OCI-M2 (cell line): Measurements from ENCODE around the gene AZU1.

Experiments
- DNase-seq: peaks from one replicate; lab custom pipeline; 2025; ENCODE audit not compliant: unreplicated experiment; lab: John Stamatoyannopoulos, UW

AZU1 gene, protein sequence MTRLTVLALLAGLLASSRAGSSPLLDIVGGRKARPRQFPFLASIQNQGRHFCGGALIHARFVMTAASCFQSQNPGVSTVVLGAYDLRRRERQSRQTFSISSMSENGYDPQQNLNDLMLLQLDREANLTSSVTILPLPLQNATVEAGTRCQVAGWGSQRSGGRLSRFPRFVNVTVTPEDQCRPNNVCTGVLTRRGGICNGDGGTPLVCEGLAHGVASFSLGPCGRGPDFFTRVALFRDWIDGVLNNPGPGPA

DNA sequence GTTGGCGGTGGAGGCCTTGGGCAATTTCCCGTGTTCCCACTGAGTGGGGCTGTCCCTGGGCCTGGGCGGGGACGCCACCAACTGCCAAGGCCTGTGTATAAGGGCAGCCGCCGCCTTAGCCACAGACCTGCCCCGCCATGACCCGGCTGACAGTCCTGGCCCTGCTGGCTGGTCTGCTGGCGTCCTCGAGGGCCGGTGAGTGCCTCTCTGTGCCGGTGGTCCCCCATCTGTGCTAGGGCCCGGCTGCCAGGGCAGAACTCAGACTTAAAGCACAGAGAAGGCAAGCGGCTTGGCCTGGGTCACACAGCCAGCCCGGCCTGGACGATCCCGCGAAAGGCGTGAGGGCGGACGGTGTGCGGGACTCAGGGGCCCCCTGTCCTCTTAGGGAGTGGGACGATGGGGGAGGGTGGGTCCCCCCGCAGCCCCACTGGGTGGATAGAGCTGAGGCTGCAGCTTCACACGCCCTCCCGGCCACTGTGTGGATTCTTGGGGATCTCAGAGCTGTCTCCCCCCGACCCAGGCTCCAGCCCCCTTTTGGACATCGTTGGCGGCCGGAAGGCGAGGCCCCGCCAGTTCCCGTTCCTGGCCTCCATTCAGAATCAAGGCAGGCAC lies at the start of gene AZU1:
AZU1 (plus strand) TSS at position 128 of the 612 bp plus-strand sequence; CDS start at position 138, 10 bp downstream.
- no peak for DNase-seq

DNA sequence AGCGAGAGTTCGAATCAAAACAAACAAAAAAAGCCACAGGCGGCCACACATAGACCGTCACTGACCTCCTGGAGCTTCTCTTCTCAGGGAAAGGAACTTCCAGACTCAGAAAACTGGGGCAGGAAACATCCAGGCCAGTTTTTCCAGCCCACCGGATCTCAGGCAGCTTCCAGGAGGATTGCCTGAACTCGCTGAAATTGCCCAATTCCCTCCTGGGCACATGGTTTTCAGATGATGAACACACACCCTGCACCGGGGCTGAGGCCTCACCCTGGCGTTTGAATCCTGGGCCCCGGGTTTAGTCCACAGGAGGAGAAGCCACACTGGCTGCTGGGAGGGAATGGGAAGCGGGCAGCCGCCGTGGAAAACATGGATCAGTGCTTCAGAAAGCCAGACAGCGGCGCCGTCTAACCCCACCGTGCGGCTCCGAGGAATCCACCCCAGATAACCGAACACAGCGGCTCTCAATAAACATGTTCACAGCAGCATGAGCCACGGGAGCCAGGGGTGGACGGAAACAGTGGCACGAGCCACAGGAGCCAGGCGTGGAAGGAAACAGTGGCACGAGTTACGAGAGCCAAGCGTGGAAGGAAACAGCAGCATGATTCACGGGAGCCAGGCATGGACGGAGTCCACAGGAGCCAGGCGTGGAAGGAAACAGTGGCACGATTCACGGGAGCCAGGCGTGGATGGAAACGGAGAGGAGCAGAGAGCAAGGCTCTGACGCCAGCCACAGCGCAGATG lies 48.6 kb upstream of the AZU1 start:
- DNase-seq: no peak

DNA sequence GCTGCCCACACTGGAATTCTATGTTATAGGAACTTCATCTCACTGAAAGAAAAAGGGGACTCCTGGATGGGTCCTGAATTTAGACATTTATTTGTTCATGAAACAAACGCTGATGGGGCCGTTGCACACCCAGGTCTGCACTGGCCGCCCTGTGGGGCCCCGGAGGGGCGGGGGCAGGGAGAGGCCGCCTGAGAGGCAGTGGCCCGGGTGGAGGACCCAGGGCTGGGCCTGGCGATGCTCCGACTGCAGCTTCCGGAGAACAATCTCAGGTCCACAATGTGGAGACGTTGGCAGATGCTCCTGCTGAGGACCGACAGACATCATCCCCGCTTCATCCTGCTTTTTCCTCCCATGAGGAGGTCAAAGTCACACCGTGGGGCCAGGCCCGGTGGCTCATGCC lies 46.7 kb upstream of the AZU1 start:
- DNase-seq: no peak

DNA sequence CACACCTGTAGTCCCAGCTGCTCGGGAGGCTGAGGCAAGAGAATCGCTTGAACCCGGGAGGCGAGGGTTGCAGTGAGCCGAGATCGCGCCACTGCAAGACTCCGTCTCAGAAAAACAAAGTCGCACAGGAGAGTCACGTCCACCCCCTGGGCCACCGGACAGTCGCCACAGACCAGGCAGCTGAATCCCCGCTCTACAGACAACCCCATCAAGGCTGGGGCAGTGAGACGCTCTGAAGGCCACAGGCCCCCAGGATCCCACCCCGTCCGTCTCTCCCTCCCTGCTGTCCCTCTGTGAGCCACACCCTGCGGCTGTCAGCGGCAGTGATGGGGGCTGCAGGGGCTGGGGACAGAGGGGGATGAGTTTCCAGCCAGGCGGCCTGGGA lies 45.8 kb upstream of the AZU1 start:
- no peak for DNase-seq

DNA sequence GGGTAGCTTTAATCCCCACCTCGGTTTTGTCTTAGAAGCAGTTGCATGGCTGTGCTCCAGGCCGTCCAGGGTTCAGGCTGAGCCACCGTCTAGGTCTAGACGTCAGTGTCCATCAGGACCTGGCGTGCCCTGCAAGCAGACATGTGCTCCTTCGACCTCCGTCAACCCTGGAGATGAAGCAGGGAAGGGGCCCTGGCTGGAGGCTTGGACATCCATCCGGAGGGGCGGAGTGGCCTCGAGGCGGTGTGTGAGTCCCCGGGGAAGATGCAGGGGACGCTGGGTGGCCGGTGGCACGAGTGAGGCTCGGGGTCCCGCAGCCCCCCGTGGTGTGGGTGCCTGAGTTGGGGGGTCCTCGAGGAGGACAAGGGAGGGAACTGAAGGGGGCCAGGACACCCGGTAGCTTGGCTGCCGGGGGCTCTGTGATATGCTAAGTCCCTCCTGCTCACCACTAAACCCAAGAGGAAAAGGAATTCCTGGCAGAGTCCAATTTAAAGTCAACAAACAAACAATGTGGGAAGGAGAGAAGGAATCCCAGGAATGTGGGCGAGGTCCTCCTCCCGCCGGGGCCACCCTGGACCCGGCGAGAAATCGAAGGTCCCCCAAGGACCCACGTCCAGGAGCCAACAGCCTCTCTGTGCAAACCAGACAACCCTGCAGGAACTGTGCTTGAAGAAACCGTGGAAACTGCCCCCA lies 45.3 kb upstream of the AZU1 start:
- DNase-seq: no peak

DNA sequence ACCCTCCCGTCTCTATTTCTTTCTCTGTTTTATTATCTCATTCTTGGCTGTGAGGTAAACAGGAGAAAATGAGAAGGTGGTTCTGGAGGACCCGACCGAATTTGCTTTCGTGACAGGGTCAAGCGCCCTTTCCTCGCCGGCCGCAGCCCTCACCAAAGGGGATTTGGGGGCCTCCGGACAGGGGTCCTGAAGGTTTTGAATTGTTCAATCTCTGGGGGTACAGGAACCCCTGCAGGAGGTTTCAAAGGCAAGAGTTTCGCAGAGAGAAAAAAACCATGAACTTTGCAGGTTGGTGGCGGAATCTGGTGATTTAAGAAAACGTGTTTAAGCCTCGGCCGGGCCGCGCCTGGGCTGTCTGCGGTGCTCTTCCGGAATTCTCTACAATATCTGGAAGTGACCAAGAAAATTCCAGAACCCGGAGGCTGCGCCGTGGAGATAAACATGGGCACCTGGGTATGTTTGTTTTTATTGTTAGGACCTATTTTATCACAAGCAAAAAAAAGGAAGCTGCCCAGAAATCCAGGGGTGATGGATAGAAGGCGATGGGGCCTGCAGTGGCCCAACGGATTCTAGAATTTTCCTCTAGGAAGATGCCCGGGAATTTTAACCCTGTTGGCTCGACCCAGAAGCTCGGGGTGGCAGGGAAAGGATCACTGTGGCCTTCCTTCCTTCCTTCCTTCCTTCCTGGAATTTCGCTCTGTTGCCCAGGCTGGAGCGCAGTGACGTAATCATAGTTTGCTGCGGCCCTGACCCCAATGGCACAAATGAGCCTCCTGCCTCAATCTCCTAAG lies 44.6 kb upstream of the AZU1 start:
- DNase-seq: no peak

DNA sequence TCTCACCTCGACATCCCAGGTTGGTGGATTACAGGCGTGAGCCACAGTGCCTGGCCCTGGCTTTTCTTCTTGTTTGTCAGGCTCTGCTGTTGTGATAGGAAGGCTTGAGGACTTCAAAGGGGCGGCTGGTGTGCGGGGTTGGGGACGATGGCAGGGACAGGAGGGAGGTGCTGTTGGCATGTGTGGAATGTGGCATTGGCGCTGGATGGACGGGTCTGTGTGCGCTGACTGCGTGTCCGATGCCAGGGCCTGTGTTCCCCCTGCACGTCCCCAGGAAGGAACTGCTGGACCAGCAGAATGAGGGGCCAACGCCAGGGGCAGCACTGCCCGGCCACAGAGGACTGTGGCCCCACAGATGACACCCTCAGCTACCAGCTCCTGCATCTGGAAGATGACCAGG lies 43.1 kb upstream of the AZU1 start:
- no peak for DNase-seq

DNA sequence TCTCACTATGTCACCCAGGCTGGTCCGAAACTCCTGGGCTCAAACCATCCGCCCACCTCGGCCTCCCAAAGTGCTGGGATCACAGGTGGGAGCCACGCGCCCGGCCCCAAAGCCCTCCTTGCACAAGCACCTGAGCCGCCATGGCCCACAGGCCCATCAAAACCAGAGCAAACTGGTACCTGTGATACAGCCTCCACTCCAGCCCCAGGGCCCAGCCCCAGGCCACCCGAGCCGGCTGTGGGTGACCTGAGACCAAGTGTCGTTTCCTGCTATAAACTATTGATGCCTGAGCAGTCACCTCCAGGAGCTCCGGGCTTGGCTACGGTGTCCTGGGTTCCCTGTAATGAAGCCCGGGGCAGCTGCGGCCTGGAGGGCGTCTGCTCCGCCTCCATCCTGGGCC lies 40.1 kb upstream of the AZU1 start:
- no peak for DNase-seq

DNA sequence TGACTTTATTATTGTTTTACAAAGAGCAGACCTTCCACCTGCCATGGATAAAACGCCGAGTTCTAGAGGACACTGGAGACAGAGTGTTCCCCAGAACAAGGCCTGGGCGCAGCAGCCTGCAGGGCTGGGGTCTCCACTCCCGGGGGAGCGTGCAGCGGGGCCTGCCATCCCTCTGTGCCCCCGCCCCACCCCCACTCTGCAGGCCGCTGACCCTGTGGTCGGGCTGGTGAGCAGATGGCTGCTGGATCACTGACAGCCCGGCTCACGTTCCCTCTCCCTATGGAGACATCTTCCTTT lies 39.0 kb upstream of the AZU1 start:
- DNase-seq: no peak

DNA sequence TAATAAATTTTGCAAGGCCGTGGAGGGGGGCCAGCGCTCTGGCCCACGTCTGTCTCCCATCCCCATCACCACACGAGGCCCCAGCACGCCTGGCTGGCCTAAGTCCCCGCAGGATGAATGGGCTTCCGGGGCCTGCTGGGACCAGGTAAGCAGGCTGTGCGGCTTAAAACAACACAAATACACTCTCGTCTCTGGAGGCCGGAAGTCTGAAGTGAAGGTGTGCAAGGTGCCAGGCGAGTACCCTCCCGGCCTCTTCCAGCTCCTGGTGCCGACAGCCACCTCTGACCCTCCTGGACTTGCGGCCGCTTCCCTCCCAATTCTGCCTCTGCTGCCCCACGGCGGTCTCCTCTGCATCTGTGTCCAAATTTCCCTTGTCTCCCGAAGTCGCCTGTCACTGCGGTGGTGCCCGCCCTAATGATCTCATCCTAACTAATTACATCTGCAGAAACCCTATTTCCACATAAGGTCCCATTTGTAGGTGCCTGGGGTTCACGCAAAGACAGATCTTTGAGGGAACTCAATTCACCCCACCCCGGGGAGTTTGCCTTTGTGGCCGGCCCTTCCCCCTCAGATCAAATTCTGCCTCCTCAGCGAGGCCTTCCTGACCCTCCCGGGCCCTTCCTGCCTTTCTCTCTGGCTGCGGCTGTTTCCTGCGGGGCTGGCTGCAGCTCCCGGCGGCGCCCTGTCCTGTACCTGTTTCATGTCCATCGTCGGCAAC lies 38.5 kb upstream of the AZU1 start:
- DNase-seq: no peak

DNA sequence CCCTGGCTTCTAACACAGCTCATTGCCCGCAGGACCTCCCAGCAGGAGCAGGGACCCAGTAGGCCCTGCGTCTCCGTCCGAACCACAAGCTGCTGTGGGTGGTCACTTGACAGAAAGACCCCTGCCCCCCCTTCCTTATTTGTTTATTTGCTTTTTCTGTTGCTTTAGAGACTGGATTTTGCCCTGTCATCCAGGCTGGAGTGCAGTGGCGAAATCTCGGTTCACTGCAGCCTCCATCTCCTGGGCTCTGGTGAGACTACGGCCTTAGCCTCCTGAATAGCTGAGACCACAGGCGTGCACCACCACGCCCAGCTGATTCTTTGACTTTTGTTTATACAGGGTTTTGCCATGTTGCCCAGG lies 38.0 kb upstream of the AZU1 start:
- DNase-seq: no peak

DNA sequence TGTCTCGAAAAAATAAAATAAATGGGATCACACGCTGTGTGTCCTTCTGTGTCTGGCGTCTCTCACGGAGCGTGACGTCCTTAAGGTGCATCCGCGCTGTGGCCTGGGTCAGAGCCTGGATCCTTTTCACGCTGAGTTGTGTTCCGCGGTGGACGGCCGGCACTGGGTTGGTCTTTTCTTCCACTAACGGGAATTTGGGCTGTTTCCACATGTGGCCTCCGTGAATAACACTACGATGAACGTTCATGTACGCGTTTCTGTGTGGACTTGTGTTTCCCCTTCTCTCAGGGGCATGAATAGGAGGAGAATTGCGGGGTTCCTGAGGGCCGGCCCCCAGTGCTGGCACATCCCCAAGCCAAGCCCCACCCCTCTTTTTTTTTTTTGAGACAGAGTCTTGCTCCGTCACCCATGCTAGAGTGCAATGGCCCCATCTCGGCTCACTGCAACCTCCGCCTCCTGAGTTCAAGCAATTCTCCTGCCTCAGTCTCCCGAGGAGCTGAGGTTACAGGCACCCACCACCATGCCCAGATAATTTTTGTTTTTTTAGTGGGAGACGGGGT lies 36.5 kb upstream of the AZU1 start:
- DNase-seq: no peak

DNA sequence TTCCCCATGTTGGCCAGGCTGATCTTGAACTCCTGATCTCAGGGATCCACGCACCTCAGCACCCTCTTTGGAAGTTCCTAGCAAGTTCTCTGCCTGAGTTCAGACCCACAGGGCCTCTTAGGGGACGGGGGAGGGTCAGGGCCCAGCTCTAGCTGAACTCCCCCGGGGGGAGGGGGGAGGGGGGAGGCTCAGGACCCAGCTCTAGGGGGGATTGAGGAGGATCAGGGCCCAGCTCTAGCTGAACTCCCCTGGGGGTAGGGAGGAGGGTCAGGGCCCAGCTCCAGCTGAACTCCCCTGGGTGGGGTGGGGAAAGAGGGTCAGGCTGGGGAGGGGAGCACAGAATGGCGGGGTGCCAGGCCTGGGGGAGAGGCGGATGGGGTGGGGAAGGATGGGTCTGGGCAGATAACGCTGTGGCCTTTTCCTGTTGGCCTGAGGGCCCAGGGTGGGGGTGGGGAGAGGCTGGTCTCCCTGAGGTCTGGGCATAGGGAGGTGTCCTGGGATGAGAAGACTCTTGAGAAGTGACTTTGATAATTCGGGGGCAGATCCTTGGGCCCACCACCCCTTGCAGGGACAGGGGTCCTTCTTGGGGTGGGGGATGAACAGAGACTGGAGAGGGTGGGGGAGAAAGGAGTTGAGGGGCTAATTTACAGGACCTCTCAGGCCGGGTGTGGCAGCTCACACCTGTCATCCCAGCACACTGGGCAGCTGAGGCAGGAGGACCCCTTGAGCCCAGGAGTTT lies 35.9 kb upstream of the AZU1 start:
- peak; percentile 36 for DNase-seq

DNA sequence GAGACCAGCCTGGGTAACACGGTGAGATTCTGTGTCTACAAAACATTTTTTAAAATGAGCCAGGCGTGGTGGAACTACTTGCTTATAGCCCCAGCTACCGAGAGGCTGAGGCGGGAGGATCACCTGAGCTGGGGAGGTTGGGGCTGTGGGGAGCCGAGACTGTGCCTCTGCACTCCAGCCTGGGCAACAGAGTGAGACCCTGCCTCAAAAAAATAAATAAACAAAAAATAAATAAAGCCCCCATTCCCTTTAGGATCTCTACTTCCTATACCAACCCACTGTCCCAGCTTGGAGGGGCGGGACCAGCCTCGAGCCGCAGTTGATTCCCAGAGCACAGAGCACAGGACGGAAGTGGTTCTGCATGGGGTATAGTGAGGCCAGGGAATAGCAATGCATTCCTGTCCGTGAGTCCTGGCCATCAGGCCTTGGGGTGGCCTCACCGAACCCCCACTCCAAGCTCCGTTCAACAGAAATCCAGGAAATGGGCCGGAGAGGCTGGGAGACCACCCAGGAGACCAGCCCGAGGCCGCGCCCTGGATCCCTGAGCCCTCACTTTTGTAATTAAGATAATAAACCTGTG lies 35.2 kb upstream of the AZU1 start:
- DNase-seq: no peak

DNA sequence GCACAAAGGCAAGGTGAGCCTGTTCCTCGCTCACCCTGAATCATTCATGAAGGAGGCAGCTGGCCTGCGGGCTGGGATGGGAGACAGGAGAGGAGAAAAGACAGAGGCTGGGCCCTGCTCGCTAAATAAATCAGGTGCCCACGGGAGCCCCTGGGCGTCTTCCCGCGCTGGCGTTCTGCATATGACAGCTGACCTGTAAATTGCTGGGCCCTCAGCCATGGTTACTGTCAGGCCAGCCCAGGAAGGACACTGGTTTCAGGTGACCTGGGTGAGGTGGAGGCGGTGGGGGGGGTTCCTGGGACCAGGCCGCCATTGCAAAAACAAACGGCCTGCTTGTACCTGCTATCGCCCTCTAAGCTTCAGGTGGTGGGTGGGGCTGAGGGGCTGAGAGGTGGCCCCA lies 33.8 kb upstream of the AZU1 start:
- DNase-seq: no peak

DNA sequence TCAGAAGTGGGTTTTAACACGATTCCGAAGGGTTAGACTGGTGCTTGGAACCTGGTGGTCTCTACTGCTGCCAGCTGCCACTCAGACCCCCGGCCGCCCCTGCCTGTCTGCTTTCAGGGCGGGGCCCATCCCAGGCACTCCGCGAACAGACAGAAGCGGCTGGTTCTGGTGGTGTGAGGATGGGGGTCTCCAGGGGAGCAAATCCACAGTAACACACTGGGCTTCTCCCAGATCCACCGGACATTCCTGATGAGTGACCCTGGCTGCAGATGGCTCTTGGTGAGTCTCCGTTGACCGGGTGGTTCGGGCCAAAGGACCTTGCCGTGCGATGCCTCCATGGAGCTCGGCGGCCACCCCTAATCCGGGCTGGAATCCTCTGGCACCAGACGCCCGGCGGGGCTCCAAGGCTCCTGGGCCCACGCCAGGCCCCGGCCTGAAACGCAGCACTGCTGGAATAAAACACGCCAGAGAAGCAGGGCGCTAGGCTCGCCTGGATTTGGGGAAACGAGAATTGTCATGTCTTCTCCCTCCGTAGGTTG lies 32.5 kb upstream of the AZU1 start:
- no peak for DNase-seq

DNA sequence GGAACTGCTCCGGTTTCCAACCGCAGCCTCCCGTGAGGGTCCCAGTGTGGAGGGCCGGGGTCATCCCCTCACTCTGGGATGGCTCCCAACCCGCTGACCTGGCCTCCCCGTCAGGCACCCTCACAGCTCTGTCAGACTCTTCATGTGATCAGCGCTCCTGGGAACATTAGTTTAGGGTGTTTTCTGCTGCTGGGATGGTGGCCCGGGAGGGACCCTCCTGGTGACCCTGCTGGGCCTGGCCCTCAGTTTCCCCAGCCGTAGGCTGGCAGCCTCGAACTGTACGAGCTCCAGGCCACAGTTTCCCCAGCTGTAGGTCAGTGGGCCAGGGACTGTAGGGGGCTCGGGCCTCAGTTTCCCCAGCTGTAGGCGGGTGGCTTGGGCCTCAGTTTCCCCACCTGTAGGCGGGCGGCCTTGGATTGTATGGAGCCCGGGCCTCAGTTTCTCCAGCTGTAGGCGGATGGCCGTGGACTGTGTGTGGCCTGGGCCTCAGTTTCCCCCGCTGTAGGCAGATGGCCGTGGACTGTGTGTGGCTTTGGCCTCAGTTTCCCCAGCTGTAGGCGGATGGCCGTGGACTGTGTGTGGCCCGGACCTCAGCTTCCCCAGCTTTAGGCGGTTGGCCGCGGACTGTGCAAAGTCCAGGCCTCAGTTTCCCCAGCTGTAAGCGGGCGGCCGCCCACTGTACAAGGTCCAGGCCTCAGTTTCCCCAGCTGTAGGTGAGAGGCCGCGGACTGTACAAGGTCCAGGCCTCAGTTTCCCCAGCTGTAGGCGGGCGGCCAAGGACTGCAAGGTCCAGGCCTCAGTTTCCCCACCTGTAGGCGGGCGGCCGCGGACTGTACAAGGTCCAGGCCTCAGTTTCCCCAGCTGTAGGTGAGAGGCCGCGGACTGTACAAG lies 31.7 kb upstream of the AZU1 start:
- DNase-seq: no peak
